PFSK-1 (cell line): ENCODE data around the gene DPH6.

Source experiments
- FOXP2 ChIP-seq: optimal IDR thresholded peaks from 2 replicates; pipeline ENCODE3; 2011; ENCODE audit warnings: borderline replicate concordance, control low read depth, inconsistent platforms; ENCODE audit not compliant: insufficient read depth; ENCODE audit errors: extremely low read length, extremely low read depth
- POLR2AphosphoS5 ChIP-seq: IDR thresholded peaks from 2 replicates; pipeline ENCODE4 v1.6.1; 2012; ENCODE audit warnings: low read depth, mild to moderate bottlenecking, control low read depth, low read length, moderate library complexity
- REST ChIP-seq, 2 experiments: IDR thresholded peaks; 2 replicates each; pipeline versions ENCODE4 v1.6.1 to v1.8.0; 2011 to 2012; ENCODE audit warnings: low read depth in 2 of 2, low read length in 2 of 2, control low read depth in 1 of 2, inconsistent platforms in 1 of 2, mild to moderate bottlenecking in 1 of 2, moderate library complexity in 1 of 2; ENCODE audit not compliant: insufficient read depth in 1 of 2
- SIN3A ChIP-seq: IDR thresholded peaks from 2 replicates; pipeline ENCODE4 v1.6.1; 2012; ENCODE audit warnings: mild to moderate bottlenecking, low read length, moderate library complexity, borderline replicate concordance; ENCODE audit not compliant: insufficient read depth
- TAF1 ChIP-seq: IDR thresholded peaks from 2 replicates; pipeline ENCODE4 v1.6.1; 2012; ENCODE audit warnings: low read length, control low read depth, borderline replicate concordance; ENCODE audit not compliant: insufficient read depth

The DPH6 gene

DNA sequence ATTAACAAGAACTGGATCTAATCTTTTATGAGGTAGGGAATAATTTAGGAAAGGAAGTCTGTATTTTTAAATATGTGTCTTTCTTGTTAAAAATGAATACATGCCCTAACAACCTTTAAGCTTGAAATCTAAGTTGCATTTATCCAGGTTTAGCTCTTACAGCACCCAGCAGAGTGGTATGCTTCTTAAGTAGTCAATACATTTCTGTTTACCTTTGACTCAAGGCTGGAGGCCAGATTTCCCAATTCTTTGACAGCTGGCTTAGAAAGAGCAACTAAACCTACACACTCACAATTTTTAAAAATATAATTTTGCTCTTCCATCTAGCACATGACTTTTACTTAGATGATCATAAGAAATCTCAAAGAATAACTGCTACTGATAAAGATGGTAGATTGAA is 148.9 kb downstream of the DPH6 start:
- TF ChIP-seq FOXP2 (no peak), POLR2AphosphoS5 (no peak), TAF1 (no peak), SIN3A (no peak), REST (IDR thresholded peaks at IDR 0.05; ENCODE audit: insufficient read depth in 1 of 2, low read depth in 2 of 2, low read length in 2 of 2) (no peak)

DNA sequence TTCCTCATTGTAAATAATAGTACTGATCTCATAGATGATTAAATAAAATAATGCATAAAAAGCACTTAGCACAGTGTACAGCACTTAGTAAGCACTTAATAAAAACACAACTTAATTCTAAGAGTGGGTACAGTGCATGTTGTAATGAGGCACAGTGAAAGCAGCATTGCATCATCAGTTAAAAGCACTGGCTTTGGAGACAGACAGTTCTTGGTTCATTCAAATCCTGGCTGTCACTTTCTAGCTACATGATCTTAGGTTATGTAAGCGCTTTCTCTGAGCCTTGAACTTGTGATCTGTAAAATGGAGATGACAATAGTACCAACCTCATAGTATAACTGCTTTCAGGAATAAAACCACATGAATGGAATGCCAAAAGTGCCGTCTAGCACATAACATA is 151.5 kb downstream of the DPH6 start:
- no peak for TF ChIP-seq FOXP2
- no peak for TF ChIP-seq SIN3A
- no peak for TF ChIP-seq TAF1
- TF ChIP-seq POLR2AphosphoS5 = no peak
- TF ChIP-seq REST (IDR thresholded peaks at IDR 0.05; ENCODE audit: insufficient read depth in 1 of 2, low read depth in 2 of 2, low read length in 2 of 2) = no peak

DNA sequence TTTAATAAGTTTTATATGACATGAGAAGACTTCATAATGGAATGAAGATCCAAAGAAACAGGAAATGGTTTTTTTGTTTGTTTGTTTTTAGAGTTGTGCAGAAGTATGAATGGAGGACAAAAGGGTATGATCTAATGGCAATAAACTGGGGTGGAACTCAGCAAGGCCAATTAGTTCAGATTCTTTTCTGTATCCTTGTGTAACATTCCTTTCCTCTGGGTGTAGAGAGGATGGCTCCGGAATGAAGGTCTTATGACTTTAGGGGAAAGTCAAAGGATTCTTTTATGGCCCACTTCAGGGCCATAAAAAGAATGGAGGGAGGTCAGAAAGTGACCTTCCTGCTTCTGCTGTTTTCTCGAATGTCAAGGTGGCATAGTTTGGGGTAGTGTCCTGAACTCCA is 152.6 kb downstream of the DPH6 start:
- TF ChIP-seq FOXP2 (no peak), POLR2AphosphoS5 (no peak), TAF1 (no peak), REST (IDR thresholded peaks at IDR 0.05; ENCODE audit: insufficient read depth in 1 of 2, low read depth in 2 of 2, low read length in 2 of 2) (no peak), SIN3A (no peak)

GRCh38 chr15:35383506-35383905 is 162.5 kb downstream of the DPH6 start:
- TF ChIP-seq REST (IDR thresholded peaks at IDR 0.05; ENCODE audit: insufficient read depth in 1 of 2, low read depth in 2 of 2, low read length in 2 of 2) = no peak
- no peak for TF ChIP-seq FOXP2
- no peak for TF ChIP-seq TAF1
- no peak for TF ChIP-seq SIN3A
- TF ChIP-seq POLR2AphosphoS5 = no peak

GRCh38 chr15:35381328-35381727 is 164.6 kb downstream of the DPH6 start:
- TF ChIP-seq POLR2AphosphoS5 (no peak), FOXP2 (no peak), REST (IDR thresholded peaks at IDR 0.05; ENCODE audit: insufficient read depth in 1 of 2, low read depth in 2 of 2, low read length in 2 of 2) (no peak), TAF1 (no peak), SIN3A (no peak)
